ENCODE measurements around the gene MMP20.

MMP20 gene

GRCh38 chr11:102560555-102561011, 64.5 kb downstream of the MMP20 start:
- DNase-seq (ENCODE audit: low read depth in 2 of 3, low spot score in 1 of 3): no peak

GRCh38 chr11:102559839-102560238, 65.3 kb downstream of the MMP20 start:
- DNase-seq (ENCODE audit: low read depth in 2 of 3, low spot score in 1 of 3): no peak

- DNase-seq (ENCODE audit: low read depth in 2 of 3, low spot score in 1 of 3): no peak
Measured at GRCh38 chr11:102555091-102555490, 70.0 kb downstream of the MMP20 start.

DNA sequence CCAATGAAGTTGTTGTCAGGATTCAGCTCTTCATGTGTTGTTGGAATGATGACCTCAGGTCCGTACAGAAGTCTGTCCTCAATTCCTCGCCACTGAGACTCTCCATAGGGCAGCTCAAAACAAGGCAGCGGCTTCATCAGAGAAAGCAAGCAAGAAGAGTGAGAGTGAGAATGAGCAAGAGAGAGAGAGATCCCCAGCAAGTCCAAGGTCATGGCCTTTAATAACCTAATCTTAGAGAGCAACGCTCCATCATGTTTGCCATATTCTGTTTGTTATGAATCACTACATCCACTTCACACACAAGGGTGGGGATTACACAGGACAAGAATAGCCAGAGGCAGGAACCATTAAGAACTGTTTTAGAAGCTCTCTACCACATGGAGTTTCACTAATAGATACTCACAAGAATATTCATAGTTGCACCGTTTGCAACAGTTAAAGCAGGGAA, 71.3 kb downstream of the MMP20 start:
- DNase-seq (ENCODE audit: low read depth in 2 of 3, low spot score in 1 of 3): no peak

DNA sequence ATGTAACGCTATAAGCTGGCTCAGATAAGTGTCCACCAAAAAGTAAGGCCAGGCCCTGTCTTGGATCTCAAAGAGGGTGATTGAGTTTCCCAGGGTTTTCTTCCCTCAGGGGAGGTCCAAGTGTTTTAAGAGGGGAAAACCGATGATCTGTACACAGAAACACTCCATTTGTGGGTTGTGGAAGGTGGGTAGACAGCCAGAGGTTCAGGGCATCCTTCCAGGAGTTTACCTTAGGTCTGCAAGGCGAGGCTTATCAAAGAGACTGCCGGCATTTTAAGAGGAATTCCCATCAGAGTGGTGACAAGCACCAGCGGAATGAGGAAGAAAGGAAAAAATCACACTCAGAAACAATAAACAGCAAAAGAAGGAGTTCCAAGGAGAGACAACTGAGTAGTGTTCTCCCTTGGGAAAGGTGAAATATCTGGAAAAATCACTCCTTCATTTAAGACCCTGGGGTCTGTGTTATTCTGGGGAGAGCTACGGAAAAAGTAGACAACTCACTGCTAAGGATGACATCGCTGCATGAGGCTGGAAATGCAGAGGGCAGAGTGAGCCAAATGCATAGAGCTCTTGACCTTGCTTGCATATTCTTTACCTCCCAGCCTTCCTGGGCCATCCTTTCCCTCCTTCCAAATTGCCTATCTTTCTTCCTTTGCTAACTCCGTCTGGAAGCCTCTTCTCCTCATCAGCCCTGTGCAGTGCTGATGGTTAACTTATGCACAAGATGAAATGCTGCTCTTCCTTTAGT, 72.5 kb downstream of the MMP20 start:
- DNase-seq (ENCODE audit: low read depth in 2 of 3, low spot score in 1 of 3): no peak

GRCh38 chr11:102552020-102552419, 73.1 kb downstream of the MMP20 start:
- DNase-seq (ENCODE audit: low read depth in 2 of 3, low spot score in 1 of 3): no peak

GRCh38 chr11:102551169-102551781, 73.9 kb downstream of the MMP20 start:
- DNase-seq (ENCODE audit: low read depth in 2 of 3, low spot score in 1 of 3): no peak

GRCh38 chr11:102546923-102547471, 78.1 kb downstream of the MMP20 start:
- no peak for DNase-seq (ENCODE audit: low read depth in 2 of 3, low spot score in 1 of 3)

DNA sequence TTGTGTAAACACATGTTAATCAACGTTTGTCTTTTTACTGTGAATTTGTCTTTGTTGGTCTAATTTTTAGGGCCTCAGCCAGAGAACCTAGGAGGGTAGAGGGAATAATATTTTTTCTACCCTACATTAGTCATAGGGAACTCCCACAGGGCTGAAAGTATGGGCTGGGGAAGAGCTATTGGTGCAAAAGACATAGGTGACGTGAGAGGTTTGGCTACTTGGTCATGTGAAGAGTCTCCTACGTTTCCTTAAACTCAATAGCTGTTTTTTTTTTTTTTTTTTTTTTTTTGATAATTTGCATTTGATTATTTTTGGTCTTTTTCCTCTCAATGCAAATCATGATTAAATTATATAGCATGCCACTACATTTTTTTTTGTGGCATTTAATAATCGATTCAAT, 78.7 kb downstream of the MMP20 start:
- no peak for DNase-seq (ENCODE audit: low read depth in 2 of 3, low spot score in 1 of 3)

DNA sequence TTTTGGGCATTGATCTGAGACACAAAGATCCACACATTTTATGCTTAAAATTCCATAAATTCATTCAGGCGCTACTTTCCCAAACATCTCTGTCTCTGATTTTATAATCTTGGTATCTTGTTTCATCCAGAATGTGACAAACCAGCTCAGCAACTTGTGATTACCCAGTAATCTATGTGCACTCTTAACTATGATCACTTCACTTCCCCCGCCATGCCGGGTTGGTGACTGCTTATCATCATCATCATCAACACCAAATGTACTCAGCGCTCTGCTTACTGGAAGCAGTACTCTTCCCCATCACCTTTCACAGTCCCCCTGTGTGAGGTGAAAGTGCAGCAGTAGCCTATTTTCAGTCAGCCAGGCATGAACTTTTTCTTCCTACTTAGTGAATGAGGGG, 79.4 kb downstream of the MMP20 start:
- DNase-seq (ENCODE audit: low read depth in 2 of 3, low spot score in 1 of 3): no peak

DNA sequence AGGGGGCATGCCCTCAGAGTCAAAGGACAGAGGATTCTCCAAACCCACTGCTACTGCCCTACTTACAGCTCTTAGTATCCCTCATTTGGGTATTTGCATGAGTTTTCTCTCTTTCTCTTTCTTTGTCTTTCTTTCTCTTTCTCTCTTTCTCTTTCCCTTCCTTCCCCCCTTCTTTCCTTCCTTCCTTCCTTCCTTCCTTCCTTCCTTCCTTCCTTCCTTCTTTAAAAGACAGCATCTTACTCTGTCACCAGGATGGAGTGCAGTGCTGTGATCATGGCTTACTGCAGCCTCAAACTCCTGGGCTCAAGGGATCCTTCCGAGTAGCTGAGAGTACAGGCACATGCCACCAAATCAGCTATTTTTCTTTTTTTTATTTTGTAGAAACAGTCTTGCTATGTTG, 80.5 kb downstream of the MMP20 start:
- no peak for DNase-seq (ENCODE audit: low read depth in 2 of 3, low spot score in 1 of 3)

DNA sequence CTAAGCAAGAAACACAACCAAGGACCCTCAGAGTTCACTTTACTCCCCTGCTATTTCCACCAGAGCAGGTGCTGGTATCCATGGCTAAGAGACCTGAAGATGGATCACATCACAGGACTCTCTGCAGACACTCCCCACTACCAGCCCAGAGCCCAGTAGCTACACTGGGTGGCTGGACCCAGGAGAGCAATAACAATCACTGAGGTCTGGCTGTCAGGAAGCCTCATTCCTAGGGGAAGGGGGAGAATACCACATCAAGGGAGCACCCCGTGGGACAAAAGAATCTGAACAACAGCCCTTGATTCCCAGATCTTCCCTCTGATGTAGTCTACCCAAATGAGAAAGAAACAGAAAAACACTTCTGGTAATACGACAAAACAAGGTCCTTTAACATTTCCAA, 85.6 kb downstream of the MMP20 start:
- DNase-seq (ENCODE audit: low read depth in 2 of 3, low spot score in 1 of 3): no peak

- no peak for DNase-seq (ENCODE audit: low read depth in 2 of 3, low spot score in 1 of 3)
Measured at GRCh38 chr11:102538932-102539331, 86.2 kb downstream of the MMP20 start.

DNA sequence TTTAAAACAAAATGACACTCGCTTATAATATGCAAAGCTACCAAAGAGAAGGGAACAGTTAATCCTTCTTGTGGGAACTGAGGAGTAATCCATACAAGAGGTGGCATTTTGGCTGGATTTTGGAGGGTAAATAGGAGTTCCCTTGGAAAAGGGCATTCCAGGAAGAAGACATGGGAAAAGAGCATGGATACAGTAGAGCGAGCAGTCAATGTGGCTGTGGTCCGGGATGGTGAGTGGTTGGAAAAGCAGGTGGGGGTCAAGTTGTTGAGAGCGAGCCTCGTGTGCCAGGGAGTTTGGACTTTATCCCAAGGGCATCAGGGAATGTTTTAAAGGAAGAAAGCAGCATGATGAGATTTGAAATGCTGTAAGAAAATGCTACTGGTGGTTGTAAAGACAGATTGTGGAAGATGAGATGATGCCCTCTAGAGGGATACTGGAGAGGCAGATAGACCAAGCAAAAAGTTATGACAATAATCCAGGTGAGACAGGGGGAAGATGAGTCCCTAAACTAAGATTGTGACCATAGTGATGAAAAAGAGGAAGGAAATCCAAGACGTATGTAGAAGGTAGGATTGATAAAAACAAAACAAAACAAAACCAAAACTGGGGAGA, 90.8 kb downstream of the MMP20 start:
- no peak for DNase-seq (ENCODE audit: low read depth in 2 of 3, low spot score in 1 of 3)

- DNase-seq (ENCODE audit: low read depth in 2 of 3, low spot score in 1 of 3): no peak
Measured at GRCh38 chr11:102530558-102530957, 94.6 kb downstream of the MMP20 start, which contains the start of gene MMP7. Gene MMP7 (minus strand): TSS chr11:102530747. CDS start chr11:102530700, 47 bp downstream.

DNA sequence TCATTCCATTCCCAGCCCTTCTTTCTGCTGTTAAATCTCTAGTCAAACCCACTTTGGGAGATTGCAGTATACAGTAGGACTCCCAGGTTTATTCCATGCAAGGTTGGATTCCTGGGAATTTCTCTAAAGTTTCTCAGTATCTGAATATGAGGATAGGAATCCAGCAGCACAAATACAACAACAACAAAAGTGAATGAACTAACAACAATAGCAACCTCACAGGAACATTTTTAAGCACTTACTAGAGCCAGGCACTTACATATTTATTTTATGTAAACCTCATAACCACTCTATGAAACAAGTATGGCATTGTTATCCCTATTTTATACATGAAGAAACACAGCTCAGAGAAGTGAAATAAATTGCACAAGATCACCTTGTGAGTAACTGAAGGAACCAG, 96.5 kb downstream of the MMP20 start:
- no peak for DNase-seq (ENCODE audit: low read depth in 2 of 3, low spot score in 1 of 3)

- no peak for DNase-seq (ENCODE audit: low read depth in 2 of 3, low spot score in 1 of 3)
Measured at GRCh38 chr11:102527684-102528083, 97.4 kb downstream of the MMP20 start.

DNA sequence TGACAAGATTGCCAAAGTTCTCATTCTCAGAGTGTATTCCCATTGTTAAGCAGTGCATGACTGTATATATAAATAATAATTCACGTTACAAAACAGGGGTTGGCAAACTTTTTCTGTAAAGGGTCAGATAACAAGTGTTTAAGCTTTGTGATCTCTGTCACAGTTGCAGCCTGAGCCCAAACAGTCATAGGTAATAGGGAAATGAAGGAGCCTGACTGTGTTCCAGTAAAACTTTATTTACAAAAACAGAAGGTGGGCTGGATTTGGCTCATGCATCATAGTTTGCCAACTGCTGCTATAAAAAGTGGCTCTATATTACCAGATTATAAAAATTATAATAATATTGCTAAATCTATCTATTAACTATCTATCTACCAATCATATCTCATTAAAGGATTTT, 98.1 kb downstream of the MMP20 start:
- DNase-seq (ENCODE audit: low read depth in 2 of 3, low spot score in 1 of 3): no peak

Data from stimulated activated CD4-positive, alpha-beta T cell treated with anti-CD3 and anti-CD28 coated beads, Interleukin-12 subunit alpha, Interleukin-12 subunit beta, amount 100 ng/mL, for 48 hours (primary cell).